HEK293 (cell line): ENCODE results near the gene CNFN.

Source experiments
- CTCF ChIA-PET: fragments of 350-600 bp; formaldehyde crosslinking; extraction: SDS; loops from one replicate; lab custom pipeline; 2021; ENCODE audit warnings: antibody characterized with exemption; lab: Yijun Ruan, JAX
- POLR2A ChIA-PET: fragments of 300-600 bp; formaldehyde crosslinking; extraction: SDS; loops from one replicate; lab custom pipeline; 2020; ENCODE audit warnings: antibody characterized with exemption, inconsistent platforms; lab: Yijun Ruan, JAX
- H3K27ac ChIP-seq: fragments of 200-500 bp; sonication (Bioruptor generic); 2 replicates; pipeline ENCODE4 v1.5.1; 2014; ENCODE audit warnings: low read depth, low read length, control low read depth, inconsistent platforms; ENCODE audit errors: extremely low read depth
- H3K36me3 ChIP-seq, 2 experiments: fragments of 200-500 bp in 1 of 2; sonication (Bioruptor generic) in 1 of 2; 1 replicate in 1 of 2; 2 replicates in 1 of 2; pipeline ENCODE4 v1.5.1; 2014 to 2017; ENCODE audit warnings: inconsistent platforms in 2 of 2, low read length in 2 of 2; ENCODE audit not compliant: control insufficient read depth in 2 of 2, insufficient read depth in 1 of 2
- H3K4me1 ChIP-seq: fragments of 200-500 bp; sonication (Bioruptor generic); 2 replicates; pipeline ENCODE4 v1.5.1; 2014; ENCODE audit warnings: mild to moderate bottlenecking, low read length, inconsistent platforms; ENCODE audit not compliant: control insufficient read depth, insufficient read depth
- H3K4me3 ChIP-seq: 2 replicates; pipeline ENCODE4 v1.5.1; 2011; ENCODE audit warnings: low read depth, mild to moderate bottlenecking, control low read depth, low read length, moderate library complexity
- H3K9me3 ChIP-seq: fragments of 200-500 bp; sonication (Bioruptor generic); 2 replicates; pipeline ENCODE4 v1.5.1; 2014; ENCODE audit warnings: low read depth, low read length, inconsistent platforms; ENCODE audit not compliant: control insufficient read depth, insufficient read depth
- BCL11A ChIP-seq: fragments of 450-650 bp; formaldehyde crosslinking; IDR thresholded peaks from 2 replicates; pipeline ENCODE4 v1.5.1; 2016; ENCODE audit warnings: low read depth, missing biosample characterization, missing genetic modification characterization
- BCL11B ChIP-seq: fragments of 450-650 bp; formaldehyde crosslinking; IDR thresholded peaks from 2 replicates; pipeline ENCODE4 v1.5.1; 2016; ENCODE audit warnings: low read depth, missing biosample characterization, missing genetic modification characterization
- GLI4 ChIP-seq: fragments of 450-650 bp; formaldehyde crosslinking; IDR thresholded peaks from 2 replicates; pipeline ENCODE4 v1.5.1; 2016; ENCODE audit warnings: missing biosample characterization, missing genetic modification characterization
- KLF7 ChIP-seq: fragments of 450-650 bp; formaldehyde crosslinking; IDR thresholded peaks from 2 replicates; pipeline ENCODE4 v1.5.1; 2016; ENCODE audit warnings: missing biosample characterization, missing genetic modification characterization, borderline replicate concordance
- OVOL3 ChIP-seq: fragments of 450-650 bp; formaldehyde crosslinking; IDR thresholded peaks from 2 replicates; pipeline ENCODE4 v1.5.1; 2016; ENCODE audit warnings: missing biosample characterization, missing genetic modification characterization
- SP3 ChIP-seq: fragments of 450-650 bp; formaldehyde crosslinking; IDR thresholded peaks from 2 replicates; pipeline ENCODE4 v1.5.1; 2016; ENCODE audit warnings: missing biosample characterization, missing genetic modification characterization
- ZNF10 ChIP-seq: fragments of 450-650 bp; formaldehyde crosslinking; IDR thresholded peaks from 2 replicates; pipeline ENCODE4 v1.5.1; 2017; ENCODE audit warnings: missing biosample characterization, missing genetic modification characterization
- ZNF146 ChIP-seq: fragments of 450-650 bp; formaldehyde crosslinking; IDR thresholded peaks from 2 replicates; pipeline ENCODE4 v1.5.1; 2016; ENCODE audit warnings: missing biosample characterization, missing genetic modification characterization
- ZNF175 ChIP-seq: fragments of 450-650 bp; formaldehyde crosslinking; IDR thresholded peaks from 2 replicates; pipeline ENCODE4 v1.5.1; 2016; ENCODE audit warnings: missing biosample characterization, missing genetic modification characterization
- ZNF274 ChIP-seq, 2 experiments: fragments of 200-500 bp in 1 of 2; fragments of 450-650 bp in 1 of 2; sonication (Bioruptor generic) in 1 of 2; formaldehyde crosslinking in 1 of 2; IDR thresholded peaks; 2 replicates each; pipeline versions ENCODE4 v1.5.1 to v1.6.1; 2014 to 2016; ENCODE audit warnings: borderline replicate concordance in 1 of 2, inconsistent platforms in 1 of 2, low read length in 1 of 2, missing biosample characterization in 1 of 2, missing genetic modification characterization in 1 of 2
- ZNF311 ChIP-seq: fragments of 450-650 bp; formaldehyde crosslinking; IDR thresholded peaks from 2 replicates; pipeline ENCODE4 v1.5.1; 2017; ENCODE audit warnings: missing biosample characterization, missing genetic modification characterization, borderline replicate concordance
- ZNF473 ChIP-seq: fragments of 450-650 bp; formaldehyde crosslinking; IDR thresholded peaks from 2 replicates; pipeline ENCODE4 v1.5.1; 2017; ENCODE audit warnings: missing biosample characterization, missing genetic modification characterization
- ZNF623 ChIP-seq: fragments of 450-650 bp; formaldehyde crosslinking; IDR thresholded peaks from 2 replicates; pipeline ENCODE4 v1.5.1; 2016; ENCODE audit warnings: missing biosample characterization, missing genetic modification characterization
- ZNF629 ChIP-seq: fragments of 450-650 bp; formaldehyde crosslinking; IDR thresholded peaks from 2 replicates; pipeline ENCODE4 v1.5.1; 2017; ENCODE audit warnings: missing biosample characterization, missing genetic modification characterization
- ZNF777 ChIP-seq: fragments of 450-650 bp; formaldehyde crosslinking; IDR thresholded peaks from 2 replicates; pipeline ENCODE4 v1.5.1; 2017; ENCODE audit warnings: missing biosample characterization, missing genetic modification characterization, borderline replicate concordance
- TF ChIP-seq, protein P1 (sequence below): fragments of 450-650 bp; formaldehyde crosslinking; IDR thresholded peaks from 2 replicates; pipeline ENCODE4 v1.5.1; 2016; ENCODE audit warnings: missing biosample characterization, missing genetic modification characterization
- TF ChIP-seq, protein P2 (sequence below): fragments of 450-650 bp; formaldehyde crosslinking; IDR thresholded peaks from 2 replicates; pipeline ENCODE4 v1.5.1; 2016; ENCODE audit warnings: missing biosample characterization, missing genetic modification characterization
- TF ChIP-seq, protein P3 (sequence below): fragments of 450-650 bp; formaldehyde crosslinking; IDR thresholded peaks from 2 replicates; pipeline ENCODE4 v1.5.1; 2017; ENCODE audit warnings: missing biosample characterization, mild to moderate bottlenecking, missing genetic modification characterization, moderate library complexity
- TF ChIP-seq, protein P4 (sequence below): fragments of 450-650 bp; formaldehyde crosslinking; IDR thresholded peaks from 2 replicates; pipeline ENCODE4 v1.5.1; 2016; ENCODE audit warnings: missing biosample characterization, missing genetic modification characterization
- TF ChIP-seq, protein P5 (sequence below): fragments of 450-650 bp; formaldehyde crosslinking; IDR thresholded peaks from 2 replicates; pipeline ENCODE4 v1.5.1; 2016; ENCODE audit warnings: missing biosample characterization, missing genetic modification characterization

CNFN gene

DNA sequence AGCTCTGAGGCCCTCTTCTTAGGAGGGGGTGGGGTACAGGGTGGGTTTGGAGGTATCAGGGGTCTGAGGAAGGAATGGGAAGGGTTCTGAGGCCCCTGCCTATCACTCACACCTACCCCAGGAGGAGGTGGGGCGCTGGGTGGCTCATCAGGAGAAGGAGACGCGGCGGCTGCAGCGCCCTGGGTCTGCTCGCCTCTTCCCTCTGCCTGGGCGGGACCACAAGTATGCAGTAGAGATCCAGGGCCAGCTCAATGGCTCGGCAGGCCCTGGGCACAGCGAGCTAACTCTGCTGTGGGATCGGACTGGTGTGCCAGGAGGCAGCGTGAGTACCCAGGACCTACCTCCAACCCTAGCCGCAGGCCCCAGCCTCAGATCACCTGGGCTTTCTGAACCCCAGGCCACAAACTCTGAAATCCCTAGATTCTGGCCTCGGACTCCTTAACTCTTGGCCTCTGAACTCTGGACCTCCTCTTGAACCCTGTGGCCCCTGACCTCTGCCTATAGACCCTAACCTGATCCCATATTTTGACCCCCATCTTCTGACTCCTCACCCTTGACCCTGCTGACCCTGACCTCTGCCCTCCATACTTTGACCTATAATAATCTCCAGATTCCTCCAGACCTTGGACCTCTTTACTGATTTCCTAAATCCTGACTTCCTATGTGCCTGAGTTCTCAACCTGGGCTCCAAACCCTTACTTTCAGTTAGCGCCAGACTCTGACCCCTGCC is 40.6 kb downstream of the CNFN start:
- TF ChIP-seq, protein P1, sequence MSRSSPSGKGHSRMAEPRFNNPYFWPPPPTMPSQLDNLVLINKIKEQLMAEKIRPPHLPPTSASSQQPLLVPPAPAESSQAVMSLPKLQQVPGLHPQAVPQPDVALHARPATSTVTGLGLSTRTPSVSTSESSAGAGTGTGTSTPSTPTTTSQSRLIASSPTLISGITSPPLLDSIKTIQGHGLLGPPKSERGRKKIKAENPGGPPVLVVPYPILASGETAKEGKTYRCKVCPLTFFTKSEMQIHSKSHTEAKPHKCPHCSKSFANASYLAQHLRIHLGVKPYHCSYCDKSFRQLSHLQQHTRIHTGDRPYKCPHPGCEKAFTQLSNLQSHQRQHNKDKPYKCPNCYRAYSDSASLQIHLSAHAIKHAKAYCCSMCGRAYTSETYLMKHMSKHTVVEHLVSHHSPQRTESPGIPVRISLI, result no peak
- TF ChIP-seq BCL11A (tag by site-specific recombination), result peak; percentile 98
- peak; percentile 99 for TF ChIP-seq BCL11B (tag by site-specific recombination)
- TF ChIP-seq, protein P2, sequence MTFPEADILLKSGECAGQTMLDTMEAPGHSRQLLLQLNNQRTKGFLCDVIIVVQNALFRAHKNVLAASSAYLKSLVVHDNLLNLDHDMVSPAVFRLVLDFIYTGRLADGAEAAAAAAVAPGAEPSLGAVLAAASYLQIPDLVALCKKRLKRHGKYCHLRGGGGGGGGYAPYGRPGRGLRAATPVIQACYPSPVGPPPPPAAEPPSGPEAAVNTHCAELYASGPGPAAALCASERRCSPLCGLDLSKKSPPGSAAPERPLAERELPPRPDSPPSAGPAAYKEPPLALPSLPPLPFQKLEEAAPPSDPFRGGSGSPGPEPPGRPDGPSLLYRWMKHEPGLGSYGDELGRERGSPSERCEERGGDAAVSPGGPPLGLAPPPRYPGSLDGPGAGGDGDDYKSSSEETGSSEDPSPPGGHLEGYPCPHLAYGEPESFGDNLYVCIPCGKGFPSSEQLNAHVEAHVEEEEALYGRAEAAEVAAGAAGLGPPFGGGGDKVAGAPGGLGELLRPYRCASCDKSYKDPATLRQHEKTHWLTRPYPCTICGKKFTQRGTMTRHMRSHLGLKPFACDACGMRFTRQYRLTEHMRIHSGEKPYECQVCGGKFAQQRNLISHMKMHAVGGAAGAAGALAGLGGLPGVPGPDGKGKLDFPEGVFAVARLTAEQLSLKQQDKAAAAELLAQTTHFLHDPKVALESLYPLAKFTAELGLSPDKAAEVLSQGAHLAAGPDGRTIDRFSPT (tag by site-specific recombination), result no peak
- TF ChIP-seq ZNF10 (tag by site-specific recombination), result peak; percentile 80
- 0 out of 2 replicates have a peak overlapping the region, but pooled peaks have one; percentile 16 for H3K27ac ChIP-seq
- no peak overlapping the region for H3K4me3 ChIP-seq
- POLR2A ChIA-PET, result interaction anchor here (0.6 kb wide), 1 partner anchor 30 kb away, joined by 4 read pairs; no protein-coding TSS in a partner anchor
- peaks cover 56 to 58% of the 10 kb centered on the region in 2 experiments for H3K36me3 ChIP-seq
- CTCF ChIA-PET, result interaction anchor here (0.8 kb wide), 1 partner anchor 180 kb away, joined by 3 read pairs; no protein-coding TSS in a partner anchor
- H3K9me3 ChIP-seq, result no peaks in the 10 kb centered on the region
- H3K4me1 ChIP-seq, result no peaks in the 10 kb centered on the region

DNA sequence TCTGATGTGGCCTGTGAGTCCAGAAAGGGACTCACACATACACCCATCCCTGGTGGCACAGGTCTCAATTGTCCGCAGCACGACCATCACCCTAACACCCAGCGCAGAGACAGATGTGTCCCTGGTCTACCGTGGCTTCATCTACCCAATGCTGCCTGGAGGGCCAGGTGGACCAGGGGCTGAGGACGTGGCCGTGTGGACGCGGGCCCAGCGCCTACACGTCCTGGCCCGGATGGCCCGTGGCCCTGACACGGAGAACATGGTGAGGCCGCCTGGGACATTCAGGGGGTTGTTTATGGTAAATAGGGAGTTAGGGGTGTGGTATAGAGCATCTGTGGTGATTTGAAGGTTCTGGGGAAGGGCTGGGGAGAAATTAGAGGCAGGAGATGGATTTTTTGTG is 41.9 kb downstream of the CNFN start:
- CTCF ChIA-PET, result interaction anchor here (1.4 kb wide), 1 partner anchor 13 kb away, joined by 4 read pairs; no protein-coding TSS in a partner anchor
- Histone ChIP-seq H3K36me3 (peaks cover 51 to 59% of the 10 kb centered on the region in 2 experiments), H3K9me3 (no peaks in the 10 kb centered on the region), H3K27ac (no peak overlapping the region), H3K4me1 (no peaks in the 10 kb centered on the region), H3K4me3 (no peak overlapping the region)
- TF ChIP-seq, protein P3, sequence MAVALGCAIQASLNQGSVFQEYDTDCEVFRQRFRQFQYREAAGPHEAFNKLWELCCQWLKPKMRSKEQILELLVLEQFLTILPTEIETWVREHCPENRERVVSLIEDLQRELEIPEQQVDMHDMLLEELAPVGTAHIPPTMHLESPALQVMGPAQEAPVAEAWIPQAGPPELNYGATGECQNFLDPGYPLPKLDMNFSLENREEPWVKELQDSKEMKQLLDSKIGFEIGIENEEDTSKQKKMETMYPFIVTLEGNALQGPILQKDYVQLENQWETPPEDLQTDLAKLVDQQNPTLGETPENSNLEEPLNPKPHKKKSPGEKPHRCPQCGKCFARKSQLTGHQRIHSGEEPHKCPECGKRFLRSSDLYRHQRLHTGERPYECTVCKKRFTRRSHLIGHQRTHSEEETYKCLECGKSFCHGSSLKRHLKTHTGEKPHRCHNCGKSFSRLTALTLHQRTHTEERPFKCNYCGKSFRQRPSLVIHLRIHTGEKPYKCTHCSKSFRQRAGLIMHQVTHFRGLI (tag by site-specific recombination), result no peak
- TF ChIP-seq GLI4 (tag by site-specific recombination) (no peak), KLF7 (no peak), ZNF629 (tag by site-specific recombination) (no peak), ZNF175 (tag by site-specific recombination) (no peak), ZNF473 (tag by site-specific recombination) (no peak), ZNF311 (tag by site-specific recombination) (no peak), ZNF623 (tag by site-specific recombination) (no peak), ZNF146 (tag by site-specific recombination) (no peak), ZNF274 (IDR thresholded peaks at IDR 0.05; ENCODE audit: low read length) (no peak), ZNF274 (tag by site-specific recombination; IDR thresholded peaks at IDR 0.05; ENCODE audit: borderline replicate concordance) (no peak), SP3 (tag by site-specific recombination) (no peak), ZNF777 (tag by site-specific recombination) (no peak), OVOL3 (no peak)
- TF ChIP-seq, protein P4, sequence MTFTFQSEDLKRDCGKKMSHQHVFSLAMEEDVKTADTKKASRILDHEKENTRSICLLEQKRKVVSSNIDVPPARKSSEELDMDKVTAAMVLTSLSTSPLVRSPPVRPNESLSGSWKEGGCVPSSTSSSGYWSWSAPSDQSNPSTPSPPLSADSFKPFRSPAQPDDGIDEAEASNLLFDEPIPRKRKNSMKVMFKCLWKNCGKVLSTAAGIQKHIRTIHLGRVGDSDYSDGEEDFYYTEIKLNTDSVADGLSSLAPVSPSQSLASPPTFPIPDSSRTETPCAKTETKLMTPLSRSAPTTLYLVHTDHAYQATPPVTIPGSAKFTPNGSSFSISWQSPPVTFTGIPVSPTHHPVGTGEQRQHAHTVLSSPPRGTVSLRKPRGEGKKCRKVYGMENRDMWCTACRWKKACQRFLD (tag by site-specific recombination), result no peak
- TF ChIP-seq, protein P5, sequence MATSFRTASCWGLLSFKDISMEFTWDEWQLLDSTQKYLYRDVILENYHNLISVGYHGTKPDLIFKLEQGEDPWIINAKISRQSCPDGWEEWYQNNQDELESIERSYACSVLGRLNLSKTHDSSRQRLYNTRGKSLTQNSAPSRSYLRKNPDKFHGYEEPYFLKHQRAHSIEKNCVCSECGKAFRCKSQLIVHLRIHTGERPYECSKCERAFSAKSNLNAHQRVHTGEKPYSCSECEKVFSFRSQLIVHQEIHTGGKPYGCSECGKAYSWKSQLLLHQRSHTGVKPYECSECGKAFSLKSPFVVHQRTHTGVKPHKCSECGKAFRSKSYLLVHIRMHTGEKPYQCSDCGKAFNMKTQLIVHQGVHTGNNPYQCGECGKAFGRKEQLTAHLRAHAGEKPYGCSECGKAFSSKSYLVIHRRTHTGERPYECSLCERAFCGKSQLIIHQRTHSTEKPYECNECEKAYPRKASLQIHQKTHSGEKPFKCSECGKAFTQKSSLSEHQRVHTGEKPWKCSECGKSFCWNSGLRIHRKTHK (tag by site-specific recombination), result no peak
- POLR2A ChIA-PET, result no interaction called here
